Left kidney (tissue), 2 donors: ENCODE results near the gene ACSF3. TPM values are rescaled to one million over a fixed set of nuclear protein-coding genes. Genes with fewer than 3 reads are reported as not detected.
"Not testable (repeated sequence)": the region's sequence is repeated elsewhere in the genome, so short reads cannot be mapped to it uniquely, and the experiment has no call there.

Experiments used
- DNase-seq: peaks from one replicate; pipeline ENCODE4 v3.0.0-alpha.2; 2013
- polyA plus RNA-seq: library from polyadenylated mRNA; unstranded; fragments of 120-200 nt; gene quantifications from one replicate; pipeline ENCODE4 v1.2.1, GENCODE V29; 2013; ENCODE audit not compliant: insufficient read length

The ACSF3 gene
- polyA plus RNA-seq, 1 donor: 30.5 TPM

DNA sequence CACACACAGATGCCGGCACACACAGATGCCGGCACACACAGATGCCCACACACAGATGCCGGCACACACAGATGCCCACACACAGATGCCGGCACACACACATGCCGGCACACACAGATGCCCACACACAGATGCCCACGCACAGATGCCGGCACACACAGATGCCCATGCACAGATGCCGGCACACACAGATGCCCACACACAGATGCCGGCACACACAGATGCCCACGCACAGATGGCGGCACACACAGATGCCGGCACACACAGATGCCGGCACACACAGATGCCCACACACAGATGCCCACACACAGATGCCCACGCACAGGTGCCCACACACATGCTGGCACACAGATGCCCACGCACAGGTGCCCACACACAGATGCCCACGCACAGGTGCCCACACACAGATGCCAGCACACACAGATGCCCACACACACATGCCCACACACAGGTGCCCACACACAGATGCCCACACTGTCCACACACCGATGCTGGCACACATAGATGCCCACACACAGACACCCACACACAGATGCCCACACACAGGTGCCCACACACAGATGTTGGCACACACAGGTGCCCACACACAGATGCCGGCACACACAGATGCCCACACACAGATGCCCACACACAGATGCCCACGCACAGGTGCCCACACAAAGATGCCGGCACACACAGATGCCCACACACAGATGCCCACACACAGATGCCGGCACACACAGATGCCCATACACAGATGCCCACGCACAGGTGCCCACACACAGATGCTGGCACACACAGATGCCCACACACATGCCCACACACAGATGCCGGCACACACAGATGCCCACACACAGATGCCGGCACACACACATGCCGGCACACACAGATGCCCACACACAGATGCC, 95.1 kb downstream of the ACSF3 start:
- DNase-seq: not testable (repeated sequence)

- no peak for DNase-seq
These were observed 95.8 kb downstream of the ACSF3 start for GRCh38 chr16:89189358-89190025.

GRCh38 chr16:89190150-89190958, 96.7 kb downstream of the ACSF3 start:
- no peak for DNase-seq

GRCh38 chr16:89191033-89191900, 97.6 kb downstream of the ACSF3 start:
- DNase-seq: no peak

DNA sequence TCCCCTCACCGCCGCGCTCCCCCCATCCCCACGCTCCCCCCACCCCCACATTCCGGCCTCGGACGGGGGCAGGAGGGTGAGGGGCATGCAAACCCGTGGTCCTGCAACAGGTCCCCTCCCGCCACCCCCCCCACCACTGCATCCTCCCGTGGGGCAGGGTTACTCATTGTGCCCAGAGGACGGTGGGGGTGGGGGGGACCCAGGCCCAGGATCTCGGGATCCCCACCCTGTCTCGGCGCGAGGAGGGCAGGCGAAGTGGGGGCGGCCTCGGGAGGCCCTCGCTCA, 98.2 kb downstream of the ACSF3 start:
- no peak for DNase-seq

GRCh38 chr16:89192186-89192955, 98.7 kb downstream of the ACSF3 start:
- DNase-seq: not testable (repeated sequence)

DNA sequence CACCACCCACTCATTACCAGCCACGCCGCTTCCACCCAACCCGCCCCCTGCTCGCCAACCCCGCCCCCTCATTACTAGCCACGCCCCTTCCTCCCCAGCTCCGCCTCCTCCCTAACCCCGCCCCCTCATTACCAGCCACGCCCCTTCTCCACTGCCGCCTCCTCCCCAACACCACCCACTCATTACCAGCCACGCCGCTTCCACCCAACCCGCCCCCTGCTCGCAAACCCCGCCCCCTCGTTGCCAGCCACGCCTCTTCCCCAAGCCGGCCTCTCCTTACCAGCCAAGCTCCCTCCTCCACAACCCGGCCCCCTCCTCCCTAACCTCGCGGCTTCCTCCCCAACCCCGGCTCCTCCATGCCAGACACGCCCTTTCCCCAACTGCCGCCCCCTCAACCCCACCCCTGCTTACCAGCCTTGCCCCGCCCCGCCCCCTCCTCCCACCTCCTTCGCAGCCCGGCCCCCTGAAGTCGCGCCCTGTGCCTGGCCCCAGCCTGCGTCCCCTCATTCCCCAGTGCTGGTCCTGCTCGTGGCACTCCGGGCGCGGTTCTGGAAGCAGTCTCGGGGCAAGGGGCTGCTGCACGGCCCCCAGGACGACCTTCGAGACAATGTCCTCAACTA, 99.4 kb downstream of the ACSF3 start:
- DNase-seq: no peak

DNA sequence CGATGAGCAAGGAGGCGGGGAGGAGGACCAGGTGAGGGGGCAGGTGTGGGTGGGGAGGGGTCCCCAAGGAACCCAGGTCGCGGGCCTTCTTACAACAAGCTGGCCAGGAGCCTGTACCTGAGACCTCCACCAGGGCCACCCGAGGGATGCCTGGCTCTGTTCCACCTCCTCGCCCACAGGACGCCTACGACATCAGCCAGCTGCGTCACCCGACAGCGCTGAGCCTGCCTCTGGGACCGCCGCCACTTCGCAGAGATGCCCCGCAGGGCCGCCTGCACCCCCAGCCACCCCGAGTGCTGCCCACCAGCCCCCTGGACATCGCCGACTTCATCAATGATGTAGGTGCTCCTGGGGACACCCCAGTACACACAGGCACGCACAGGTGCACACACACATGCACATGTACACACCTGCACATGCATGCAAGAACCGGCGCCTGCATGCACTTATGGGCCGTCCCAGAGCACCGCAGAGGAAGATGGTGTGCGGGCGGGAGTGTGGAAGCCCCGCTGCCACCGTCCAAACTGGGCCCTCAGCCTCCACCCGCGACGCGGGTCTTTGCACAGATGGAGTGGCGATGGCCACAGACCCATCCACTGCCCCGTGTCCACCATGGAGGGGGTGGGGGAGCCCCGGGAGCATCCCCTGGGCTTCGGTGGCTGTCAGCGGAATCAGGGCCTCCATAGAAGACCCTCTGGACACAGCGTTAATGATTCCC, 100.1 kb downstream of the ACSF3 start:
- DNase-seq: no peak

DNA sequence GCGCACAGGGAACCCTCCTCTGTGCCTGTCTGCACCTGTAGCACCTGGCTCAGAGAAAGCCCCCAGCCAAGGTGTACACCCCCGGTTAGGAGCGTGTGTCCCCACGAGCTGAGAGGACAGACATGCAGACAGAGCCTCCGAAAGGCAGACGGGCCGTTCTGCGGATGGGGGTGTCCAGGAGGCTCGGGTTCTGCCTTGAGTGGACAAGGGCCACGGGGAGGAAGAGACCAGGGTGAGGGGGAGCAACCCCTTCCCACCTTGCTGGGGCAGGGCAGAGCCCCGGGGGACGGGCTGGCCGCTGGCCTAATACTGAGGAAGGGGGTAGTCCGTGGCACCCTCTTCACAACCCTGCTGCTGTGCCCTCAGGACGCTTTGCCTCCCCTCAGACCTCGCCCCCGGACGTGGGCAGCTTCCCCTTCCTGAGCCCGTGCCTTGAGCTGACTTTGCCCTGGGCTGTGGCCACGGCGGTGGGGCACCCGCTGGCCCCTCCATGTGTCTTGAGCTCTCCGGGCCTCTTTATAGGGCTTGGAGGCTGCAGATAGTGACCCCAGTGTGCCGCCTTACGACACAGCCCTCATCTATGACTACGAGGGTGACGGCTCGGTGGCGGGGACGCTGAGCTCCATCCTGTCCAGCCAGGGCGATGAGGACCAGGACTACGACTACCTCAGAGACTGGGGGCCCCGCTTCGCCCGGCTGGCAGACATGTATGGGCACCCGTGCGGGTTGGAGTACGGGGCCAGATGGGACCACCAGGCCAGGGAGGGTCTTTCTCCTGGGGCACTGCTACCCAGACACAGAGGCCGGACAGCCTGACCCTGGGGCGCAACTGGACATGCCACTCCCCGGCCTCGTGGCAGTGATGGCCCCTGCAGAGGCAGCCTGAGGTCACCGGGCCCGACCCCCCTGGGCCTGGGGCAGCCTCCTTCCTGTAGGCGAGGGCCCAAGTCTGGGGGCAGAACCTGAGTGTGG, 101.0 kb downstream of the ACSF3 start:
- no peak for DNase-seq

DNA sequence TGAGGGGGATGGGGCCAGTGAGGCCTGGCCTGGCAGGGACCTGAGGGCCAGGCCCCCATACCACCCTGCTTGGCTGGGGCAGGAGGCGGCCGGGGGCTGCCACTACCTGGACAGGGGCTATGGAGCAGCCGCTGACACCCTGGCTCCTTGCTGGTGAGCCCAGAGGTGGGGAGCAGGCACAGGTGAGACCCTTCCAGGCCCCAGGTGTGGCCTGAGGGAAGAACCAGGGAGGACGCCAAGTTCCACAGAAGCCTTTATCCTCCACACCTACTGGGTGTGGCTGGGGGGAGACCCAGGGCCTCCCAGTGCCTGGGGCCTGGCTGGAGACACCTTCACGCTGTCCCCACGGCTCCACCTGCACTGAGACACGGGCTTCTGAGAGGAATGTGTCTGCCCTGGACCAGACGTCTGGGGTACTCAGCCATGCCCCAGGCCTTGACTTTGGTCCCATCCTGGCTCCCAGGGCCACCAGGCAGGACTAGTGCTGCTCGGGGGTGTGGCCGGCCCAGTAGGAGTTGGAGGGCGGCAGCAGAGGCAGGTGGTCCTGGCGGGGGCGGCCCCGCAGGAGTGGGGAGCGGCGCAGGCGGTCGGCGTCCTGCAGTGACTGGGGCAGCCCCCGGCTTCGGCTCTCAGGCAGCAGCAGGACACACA, 102.0 kb downstream of the ACSF3 start:
- no peak for DNase-seq

DNA sequence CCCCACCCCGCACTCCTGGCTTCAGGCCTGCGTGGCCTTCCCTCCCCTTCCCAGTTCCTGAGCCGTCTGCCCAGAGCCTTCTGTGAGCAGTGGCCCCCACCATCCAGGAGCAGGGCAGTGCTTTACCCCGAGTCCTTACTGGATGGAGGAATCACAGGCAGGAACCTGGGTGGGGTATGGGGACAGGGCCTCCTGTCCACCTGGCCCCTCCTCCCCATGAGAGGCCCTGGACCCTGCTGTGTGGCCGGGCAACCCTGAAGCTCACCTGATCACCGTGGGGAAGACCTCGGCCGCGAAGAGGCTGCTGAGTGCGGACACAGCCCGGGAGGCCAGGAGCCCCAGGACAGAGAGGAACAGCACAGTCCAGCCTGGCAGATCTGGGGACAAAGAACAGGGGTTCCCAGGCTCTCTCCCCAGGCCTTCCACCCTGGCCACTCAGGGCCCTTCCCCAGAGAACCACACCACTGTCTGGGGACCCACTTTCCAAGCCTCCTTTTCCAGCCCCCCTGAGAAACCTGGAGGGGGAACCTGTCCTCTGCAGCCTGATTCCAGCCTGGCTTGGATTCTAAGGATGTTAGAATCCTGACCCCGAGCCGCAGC, 103.5 kb downstream of the ACSF3 start:
- no peak for DNase-seq

GRCh38 chr16:89197633-89198416, 104.2 kb downstream of the ACSF3 start:
- DNase-seq: no peak

DNA sequence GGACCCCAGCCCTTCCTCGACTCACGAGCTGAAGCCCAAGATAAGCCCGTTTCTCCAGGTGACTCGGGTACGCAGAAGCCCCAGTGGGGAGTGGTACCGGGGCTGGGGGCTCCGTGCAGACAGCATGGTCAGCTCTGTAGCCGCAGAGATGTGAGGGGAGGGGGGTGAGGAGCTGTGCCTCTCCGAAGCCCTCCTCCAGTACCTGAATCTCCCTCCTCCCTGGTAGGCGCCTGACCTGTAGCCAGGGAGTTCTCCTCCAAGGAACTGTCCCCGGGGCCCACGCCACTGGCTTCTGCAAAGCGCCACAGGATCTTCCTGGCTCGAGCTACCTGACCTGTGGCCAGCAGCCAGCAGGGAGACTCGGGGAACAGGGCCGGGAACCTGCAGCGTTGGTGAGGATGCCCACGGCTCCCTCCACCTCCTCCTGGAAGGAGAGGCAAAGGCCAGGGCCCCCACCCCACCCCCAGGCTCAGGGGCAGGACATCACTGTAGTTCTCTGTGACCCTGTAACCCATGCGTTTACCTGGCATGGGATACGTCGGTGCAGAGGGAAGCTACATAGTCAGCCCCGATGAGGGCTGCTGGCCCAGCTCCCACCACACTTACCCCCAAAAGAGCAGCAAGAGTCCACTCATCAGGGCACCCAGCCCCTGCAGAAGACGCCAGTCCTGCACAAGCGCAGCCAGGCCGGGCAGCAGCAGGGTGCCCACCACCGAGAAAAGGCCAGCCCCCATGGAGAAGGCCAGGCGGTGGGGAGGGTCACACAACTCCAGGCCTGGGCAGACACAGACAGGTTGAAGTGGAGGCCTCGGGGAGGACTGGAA, 105.0 kb downstream of the ACSF3 start:
- no peak for DNase-seq

GRCh38 chr16:89199241-89200123, 105.8 kb downstream of the ACSF3 start:
- no peak for DNase-seq
